Measurements from ENCODE around the gene RBM12. TPM values are rescaled to one million over a fixed set of nuclear protein-coding genes. Genes with fewer than 3 reads are reported as not detected.
"Not testable (repeated sequence)": the region's sequence is repeated elsewhere in the genome, so short reads cannot be mapped to it uniquely, and the experiment has no call there.

RBM12 gene
- total RNA-seq, 4 donors from 2014 or later: 24.9 to 35.0 (median 30.8) TPM

GRCh38 chr20:35710039-35710438, 45.3 kb upstream of the RBM12 start:
- Histone ChIP-seq H3K27me3 (no peaks in the 10 kb centered on the region), H3K36me3 (peaks cover 0 to 99% (median 16%) of the 10 kb centered on the region in 3 donors), H3K4me1 (peaks cover 0 to 55% (median 10%) of the 10 kb centered on the region in 4 donors), H3K27ac (no peak overlapping the region), H3K9me3 (no peaks in the 10 kb centered on the region), H3K4me3 (no peak overlapping the region)
- TF ChIP-seq POLR2A (IDR thresholded peaks at IDR 0.05): no peak
- TF ChIP-seq, protein P1, sequence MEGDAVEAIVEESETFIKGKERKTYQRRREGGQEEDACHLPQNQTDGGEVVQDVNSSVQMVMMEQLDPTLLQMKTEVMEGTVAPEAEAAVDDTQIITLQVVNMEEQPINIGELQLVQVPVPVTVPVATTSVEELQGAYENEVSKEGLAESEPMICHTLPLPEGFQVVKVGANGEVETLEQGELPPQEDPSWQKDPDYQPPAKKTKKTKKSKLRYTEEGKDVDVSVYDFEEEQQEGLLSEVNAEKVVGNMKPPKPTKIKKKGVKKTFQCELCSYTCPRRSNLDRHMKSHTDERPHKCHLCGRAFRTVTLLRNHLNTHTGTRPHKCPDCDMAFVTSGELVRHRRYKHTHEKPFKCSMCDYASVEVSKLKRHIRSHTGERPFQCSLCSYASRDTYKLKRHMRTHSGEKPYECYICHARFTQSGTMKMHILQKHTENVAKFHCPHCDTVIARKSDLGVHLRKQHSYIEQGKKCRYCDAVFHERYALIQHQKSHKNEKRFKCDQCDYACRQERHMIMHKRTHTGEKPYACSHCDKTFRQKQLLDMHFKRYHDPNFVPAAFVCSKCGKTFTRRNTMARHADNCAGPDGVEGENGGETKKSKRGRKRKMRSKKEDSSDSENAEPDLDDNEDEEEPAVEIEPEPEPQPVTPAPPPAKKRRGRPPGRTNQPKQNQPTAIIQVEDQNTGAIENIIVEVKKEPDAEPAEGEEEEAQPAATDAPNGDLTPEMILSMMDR (IDR thresholded peaks at IDR 0.05): no peak
- TF ChIP-seq EP300 (IDR thresholded peaks at IDR 0.05): no peak
- no peak for DNase-seq (ENCODE audit: low spot score in 2 of 2)

- no peaks in the 10 kb centered on the region for H3K27me3 ChIP-seq
- no peak overlapping the region for H3K4me3 ChIP-seq
- WGBS, 2 donors: 69 to 78% methylated on average over 1 of the region's 1 CpG
- H3K9me3 ChIP-seq: no peaks in the 10 kb centered on the region
- peaks cover 0 to 51% (median 9%) of the 10 kb centered on the region in 4 donors for H3K4me1 ChIP-seq
- TF ChIP-seq, protein P1 (IDR thresholded peaks at IDR 0.05): no peak
- TF ChIP-seq POLR2A (IDR thresholded peaks at IDR 0.05) (no peak), EP300 (IDR thresholded peaks at IDR 0.05) (no peak)
- peak overlapping the region in 1 of 4 donors; percentile 19 for H3K27ac ChIP-seq
- DNase-seq (ENCODE audit: low spot score in 2 of 2): no peak
- H3K36me3 ChIP-seq: peaks cover 0 to 99% (median 16%) of the 10 kb centered on the region in 3 donors
These were observed 44.6 kb upstream of the RBM12 start for GRCh38 chr20:35709259-35709658.

- TF ChIP-seq POLR2A (IDR thresholded peaks at IDR 0.05): no peak
- no peak for TF ChIP-seq EP300 (IDR thresholded peaks at IDR 0.05)
- TF ChIP-seq, protein P1 (IDR thresholded peaks at IDR 0.05): no peak
- Histone ChIP-seq H3K27me3 (no peaks in the 10 kb centered on the region), H3K36me3 (peaks cover 0 to 99% (median 16%) of the 10 kb centered on the region in 3 donors), H3K9me3 (no peaks in the 10 kb centered on the region), H3K4me1 (peaks cover 0 to 49% (median 8%) of the 10 kb centered on the region in 4 donors), H3K27ac (no peak overlapping the region), H3K4me3 (no peak overlapping the region)
- no peak for DNase-seq (ENCODE audit: low spot score in 2 of 2)
- whole genome bisulfite sequencing, 2 donors: 43 to 58% methylated on average over 1 of the region's 1 CpG
These were observed 43.8 kb upstream of the RBM12 start for GRCh38 chr20:35708502-35708901.

GRCh38 chr20:35706591-35707529, 42.2 kb upstream of the RBM12 start:
- WGBS, 2 donors: 89% methylated on average over 17 of the region's 17 CpGs
- H3K36me3 ChIP-seq: peaks cover 0 to 98% (median 16%) of the 10 kb centered on the region in 3 donors

GRCh38 chr20:35705894-35706293, 41.2 kb upstream of the RBM12 start:
- H3K27ac ChIP-seq; H3K27me3 ChIP-seq; H3K4me3 ChIP-seq; H3K9me3 ChIP-seq; DNase-seq (ENCODE audit: low spot score in 2 of 2): not testable (repeated sequence)
- 84 to 87% methylated on average over 11 of the region's 11 CpGs for WGBS, 2 donors
- peaks cover 0 to 51% (median 8%) of the 10 kb centered on the region in 4 donors for H3K4me1 ChIP-seq
- peaks cover 0 to 97% (median 16%) of the 10 kb centered on the region in 3 donors for H3K36me3 ChIP-seq

More at GRCh38 chr20:35706591-35707529, 42.2 kb upstream of the RBM12 start:
- not testable (repeated sequence) for H3K9me3 ChIP-seq; H3K27me3 ChIP-seq; H3K27ac ChIP-seq; H3K4me3 ChIP-seq; DNase-seq (ENCODE audit: low spot score in 2 of 2)
- H3K4me1 ChIP-seq: peaks cover 0 to 52% (median 8%) of the 10 kb centered on the region in 4 donors

All from tibial nerve (tissue), 4 donors.